Testis (tissue), 2 donors: ENCODE results near the gene GTF2A1.

Experiments used
- CTCF ChIP-seq, 3 experiments: fragments of 450-650 bp in 2 of 3; fragments of 200-600 bp in 1 of 3; sonication (generic) in 1 of 3; IDR thresholded peaks; one replicate each; pipeline ENCODE4 v1.5.1; 2016 to 2019; ENCODE audit warnings: antibody characterized with exemption in 3 of 3, mild to moderate bottlenecking in 2 of 3, moderate library complexity in 1 of 3
- POLR2A ChIP-seq: fragments of 450-650 bp; IDR thresholded peaks from one replicate; pipeline ENCODE4 v1.6.1; 2017; ENCODE audit warnings: antibody characterized with exemption, mild to moderate bottlenecking, moderate library complexity

GRCh38 chr14:81129242-81129641, 91.5 kb downstream of the GTF2A1 start:
- TF ChIP-seq CTCF (IDR thresholded peaks at IDR 0.05) (no peak), POLR2A (no peak)
